Adipocyte (in vitro differentiated cells): ENCODE measurements around the gene NOL9.

Experiments used
- DNase-seq: peaks from one replicate; pipeline ENCODE4 v3.0.0-alpha.2; 2015; ENCODE audit warnings: low read depth
- H3K27me3 ChIP-seq: replicated peaks from 2 replicates; pipeline ENCODE4 v1.7.0; 2013; ENCODE audit warnings: mild to moderate bottlenecking, low read length, moderate library complexity; ENCODE audit not compliant: control insufficient read depth, insufficient read depth
- H3K36me3 ChIP-seq: 2 replicates; pipeline ENCODE4 v1.7.0; 2013; ENCODE audit warnings: low read length, mild to moderate bottlenecking, moderate library complexity; ENCODE audit not compliant: control insufficient read depth, insufficient read depth, severe bottlenecking
- H3K4me1 ChIP-seq: 2 replicates; pipeline ENCODE4 v1.7.0; 2013; ENCODE audit warnings: mild to moderate bottlenecking, low read length, moderate library complexity; ENCODE audit not compliant: control insufficient read depth, insufficient read depth
- H3K4me3 ChIP-seq: 2 replicates; pipeline ENCODE4 v1.7.0; 2013; ENCODE audit warnings: mild to moderate bottlenecking, low read length, moderate library complexity
- H3K9ac ChIP-seq: 2 replicates; pipeline ENCODE4 v1.7.0; 2013; ENCODE audit warnings: mild to moderate bottlenecking, low read length, moderate library complexity
- H3K9me3 ChIP-seq: 2 replicates; pipeline ENCODE4 v1.7.0; 2013; ENCODE audit warnings: mild to moderate bottlenecking, low read length, moderate library complexity; ENCODE audit not compliant: control insufficient read depth

Gene NOL9

DNA sequence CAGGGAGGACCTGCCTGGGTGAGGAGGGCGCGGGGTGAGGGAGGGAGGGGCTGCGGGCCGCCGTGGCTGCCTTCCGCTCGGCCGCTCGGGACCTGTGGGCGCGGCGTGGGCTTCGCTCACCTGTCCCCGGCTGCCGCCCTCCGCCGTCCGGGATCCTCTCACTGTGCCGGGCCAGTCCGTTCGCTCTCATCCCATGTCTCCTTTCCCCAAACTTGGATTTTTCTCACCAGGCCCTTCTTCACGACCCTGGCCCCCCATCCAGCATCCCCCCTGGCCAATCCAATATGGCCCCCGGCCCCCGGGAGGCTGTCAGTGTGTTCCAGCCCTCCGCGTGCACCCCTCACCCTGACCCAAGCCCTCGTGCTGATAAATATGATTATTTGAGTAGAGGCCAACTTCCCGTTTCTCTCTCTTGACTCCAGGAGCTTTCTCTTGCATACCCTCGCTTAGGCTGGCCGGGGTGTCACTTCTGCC lies 25.8 kb upstream of the NOL9 start:
- Histone ChIP-seq H3K36me3 (no peaks in the 10 kb centered on the region), H3K4me1 (peaks cover 14% of the 10 kb centered on the region), H3K9me3 (no peaks in the 10 kb centered on the region), H3K4me3 (peak overlapping the region; percentile 92), H3K9ac (peak overlapping the region; percentile 90), H3K27me3 (no peaks in the 10 kb centered on the region)
- DNase-seq: peak; percentile 45

DNA sequence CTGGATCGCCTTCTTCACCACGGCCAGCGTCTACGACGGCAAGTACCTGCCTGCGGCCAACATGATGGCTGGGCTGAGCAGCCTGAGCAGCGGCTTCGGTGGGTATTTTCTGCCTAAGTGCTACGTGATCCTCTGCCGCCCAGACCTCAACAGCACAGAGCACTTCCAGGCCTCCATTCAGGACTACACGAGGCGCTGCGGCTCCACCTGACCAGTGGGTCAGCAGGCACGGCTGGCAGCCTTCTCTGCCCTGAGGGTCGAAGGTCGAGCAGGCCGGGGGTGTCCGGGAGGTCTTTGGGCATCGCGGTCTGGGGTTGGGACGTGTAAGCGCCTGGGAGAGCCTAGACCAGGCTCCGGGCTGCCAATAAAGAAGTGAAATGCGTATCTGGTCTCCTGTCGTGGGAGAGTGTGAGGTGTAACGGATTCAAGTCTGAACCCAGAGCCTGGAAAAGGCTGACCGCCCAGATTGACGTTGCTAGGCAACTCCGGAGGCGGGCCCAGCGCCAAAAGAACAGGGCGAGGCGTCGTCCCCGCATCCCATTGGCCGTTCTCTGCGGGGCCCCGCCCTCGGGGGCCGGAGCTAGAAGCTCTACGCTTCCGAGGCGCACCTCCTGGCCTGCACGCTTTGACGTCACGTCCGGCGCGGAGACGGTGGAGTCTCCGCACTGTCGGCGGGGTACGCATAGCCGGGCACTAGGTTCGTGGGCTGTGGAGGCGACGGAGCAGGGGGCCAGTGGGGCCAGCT lies 25.2 kb upstream of the NOL9 start, which contains the start of gene ZBTB48:
Gene ZBTB48, plus strand, starts transcription at position 621 of the 745 bp plus-strand sequence. CDS start 616 bp downstream, outside the sequence.
- Histone ChIP-seq H3K27me3 (no peaks in the 10 kb centered on the region), H3K4me1 (peaks cover 14% of the 10 kb centered on the region), H3K9ac (peak within 1 kb of the TSS; percentile 90), H3K36me3 (no peaks in the 10 kb centered on the region), H3K9me3 (no peaks in the 10 kb centered on the region), H3K4me3 (peak within 1 kb of the TSS; percentile 92)
- peak; percentile 99 for DNase-seq

- H3K9ac ChIP-seq: peak overlapping the region; percentile 90
- no peaks in the 10 kb centered on the region for H3K9me3 ChIP-seq
- H3K36me3 ChIP-seq: no peaks in the 10 kb centered on the region
- no peak for DNase-seq
- peaks cover 14% of the 10 kb centered on the region for H3K4me1 ChIP-seq
- no peaks in the 10 kb centered on the region for H3K27me3 ChIP-seq
- H3K4me3 ChIP-seq: peak overlapping the region; percentile 92
Observed at GRCh38 chr1:6578624-6579373, 24.5 kb upstream of the NOL9 start.

- Histone ChIP-seq H3K9me3 (no peaks in the 10 kb centered on the region), H3K36me3 (no peaks in the 10 kb centered on the region), H3K9ac (no peak overlapping the region), H3K4me1 (peaks cover 14% of the 10 kb centered on the region), H3K27me3 (no peaks in the 10 kb centered on the region), H3K4me3 (no peak overlapping the region)
- DNase-seq: no peak
Observed at GRCh38 chr1:6577831-6578525, 23.7 kb upstream of the NOL9 start.

DNA sequence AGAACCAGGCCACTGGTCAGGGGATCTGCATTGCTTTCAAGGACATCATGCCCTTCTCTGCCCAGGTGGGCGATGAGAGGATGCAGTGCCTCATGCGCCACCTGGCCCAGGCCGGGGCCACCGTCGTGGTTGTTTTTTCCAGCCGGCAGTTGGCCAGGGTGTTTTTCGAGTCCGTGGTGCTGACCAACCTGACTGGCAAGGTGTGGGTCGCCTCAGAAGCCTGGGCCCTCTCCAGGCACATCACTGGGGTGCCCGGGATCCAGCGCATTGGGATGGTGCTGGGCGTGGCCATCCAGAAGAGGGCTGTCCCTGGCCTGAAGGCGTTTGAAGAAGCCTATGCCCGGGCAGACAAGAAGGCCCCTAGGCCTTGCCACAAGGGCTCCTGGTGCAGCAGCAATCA lies 20.5 kb upstream of the NOL9 start:
- DNase-seq: no peak
- Histone ChIP-seq H3K4me3 (no peak overlapping the region), H3K9ac (no peak overlapping the region), H3K9me3 (peaks cover 9% of the 10 kb centered on the region), H3K4me1 (peaks cover 4% of the 10 kb centered on the region), H3K27me3 (peaks cover 9% of the 10 kb centered on the region), H3K36me3 (no peaks in the 10 kb centered on the region)

DNA sequence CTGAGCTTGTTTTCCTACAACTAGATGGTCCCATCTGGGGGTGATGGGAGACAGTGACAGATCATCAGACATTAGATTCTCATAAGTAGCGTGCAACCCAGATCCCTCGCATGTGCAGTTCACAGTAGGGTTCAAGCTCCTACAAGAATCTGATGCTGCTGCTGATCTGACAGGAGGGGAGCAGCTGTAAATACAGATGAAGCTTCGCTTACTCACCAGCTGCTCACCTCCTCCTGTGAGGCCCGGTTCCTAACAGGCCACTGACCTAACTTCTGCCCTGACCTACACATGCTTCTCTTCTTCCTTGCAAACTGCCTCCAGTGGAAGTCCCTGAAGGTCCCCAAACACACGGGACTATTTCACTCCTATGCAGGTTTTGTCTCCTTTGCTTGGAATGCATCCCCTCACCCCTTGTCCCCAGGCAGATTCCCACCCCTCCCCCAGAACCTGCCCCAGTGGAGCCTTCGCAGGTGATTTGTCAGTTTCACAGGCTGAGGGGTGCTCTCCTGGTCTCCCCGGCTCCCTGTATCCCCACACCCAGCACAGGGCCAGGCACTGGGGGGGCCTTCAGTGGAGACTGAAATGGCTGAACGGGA lies 19.8 kb upstream of the NOL9 start:
- H3K4me3 ChIP-seq: no peak overlapping the region
- no peak overlapping the region for H3K9ac ChIP-seq
- H3K4me1 ChIP-seq: no peaks in the 10 kb centered on the region
- H3K27me3 ChIP-seq: peaks cover 13% of the 10 kb centered on the region
- H3K9me3 ChIP-seq: peaks cover 9% of the 10 kb centered on the region
- no peak for DNase-seq
- H3K36me3 ChIP-seq: no peaks in the 10 kb centered on the region

- no peak for DNase-seq
- H3K4me1 ChIP-seq: no peaks in the 10 kb centered on the region
- H3K36me3 ChIP-seq: no peaks in the 10 kb centered on the region
- H3K4me3 ChIP-seq: no peak overlapping the region
- H3K27me3 ChIP-seq: peaks cover 13% of the 10 kb centered on the region
- H3K9ac ChIP-seq: no peak overlapping the region
- H3K9me3 ChIP-seq: peaks cover 9% of the 10 kb centered on the region
Observed at GRCh38 chr1:6572653-6573383, 18.5 kb upstream of the NOL9 start.

- peaks cover 21% of the 10 kb centered on the region for H3K27me3 ChIP-seq
- DNase-seq: no peak
- no peak overlapping the region for H3K9ac ChIP-seq
- H3K36me3 ChIP-seq: no peaks in the 10 kb centered on the region
- peaks cover 9% of the 10 kb centered on the region for H3K9me3 ChIP-seq
- H3K4me3 ChIP-seq: no peak overlapping the region
- no peaks in the 10 kb centered on the region for H3K4me1 ChIP-seq
Observed at GRCh38 chr1:6570987-6571386, 16.7 kb upstream of the NOL9 start.

GRCh38 chr1:6570100-6570499 lies 15.8 kb upstream of the NOL9 start:
- no peak for DNase-seq
- H3K9me3 ChIP-seq: peaks cover 9% of the 10 kb centered on the region
- peaks cover 27% of the 10 kb centered on the region for H3K27me3 ChIP-seq
- H3K4me3 ChIP-seq: no peak overlapping the region
- no peaks in the 10 kb centered on the region for H3K4me1 ChIP-seq
- no peaks in the 10 kb centered on the region for H3K36me3 ChIP-seq
- H3K9ac ChIP-seq: no peak overlapping the region

GRCh38 chr1:6569033-6569432 lies 14.7 kb upstream of the NOL9 start:
- H3K9me3 ChIP-seq: peaks cover 9% of the 10 kb centered on the region
- H3K4me1 ChIP-seq: no peaks in the 10 kb centered on the region
- no peak for DNase-seq
- no peak overlapping the region for H3K9ac ChIP-seq
- H3K36me3 ChIP-seq: no peaks in the 10 kb centered on the region
- H3K27me3 ChIP-seq: peaks cover 36% of the 10 kb centered on the region
- no peak overlapping the region for H3K4me3 ChIP-seq
